HepG2 (cell line): Measurements from ENCODE around the gene ACOXL. TPM values are rescaled to one million over a fixed set of nuclear protein-coding genes. Genes with fewer than 3 reads are reported as not detected.

Experiments used
- EED ChIP-seq: sonication (generic); formaldehyde crosslinking; IDR thresholded peaks from 2 replicates; pipeline ENCODE4 v1.5.0; 2020; ENCODE audit warnings: mild to moderate bottlenecking, missing genetic modification reagents
- FOXJ3 ChIP-seq: sonication (generic); formaldehyde crosslinking; IDR thresholded peaks from 2 replicates; pipeline ENCODE4 v1.4.0; 2020; ENCODE audit warnings: missing genetic modification reagents, mild to moderate bottlenecking, borderline replicate concordance
- GPN1 ChIP-seq: sonication (generic); formaldehyde crosslinking; IDR thresholded peaks from 2 replicates; pipeline ENCODE4 v1.5.1; 2020; ENCODE audit warnings: missing genetic modification reagents, borderline replicate concordance
- HES4 ChIP-seq: sonication (generic); formaldehyde crosslinking; IDR thresholded peaks from 2 replicates; pipeline ENCODE4 v1.9.0; 2021; ENCODE audit warnings: mild to moderate bottlenecking, missing genetic modification reagents, borderline replicate concordance
- ISL2 ChIP-seq: sonication (generic); formaldehyde crosslinking; IDR thresholded peaks from 2 replicates; pipeline ENCODE4 v1.5.0; 2020; ENCODE audit warnings: missing genetic modification reagents
- MED8 ChIP-seq: sonication (generic); formaldehyde crosslinking; IDR thresholded peaks from 2 replicates; pipeline ENCODE4 v1.8.1; 2023; ENCODE audit warnings: mild to moderate bottlenecking, missing genetic modification reagents; ENCODE audit not compliant: insufficient replicate concordance
- MEF2D ChIP-seq: sonication (generic); formaldehyde crosslinking; IDR thresholded peaks from 2 replicates; pipeline ENCODE4 v1.5.1; 2020; ENCODE audit warnings: mild to moderate bottlenecking, missing genetic modification reagents
- POLR2A ChIP-seq, 2 experiments: IDR thresholded peaks; 2 replicates each; pipeline ENCODE4 v1.6.1; 2011; ENCODE audit warnings: low read depth in 2 of 2, low read length in 2 of 2, mild to moderate bottlenecking in 1 of 2, moderate library complexity in 1 of 2; ENCODE audit not compliant: insufficient read depth in 1 of 2
- RARG ChIP-seq: sonication (generic); formaldehyde crosslinking; IDR thresholded peaks from 2 replicates; pipeline ENCODE4 v1.4.0; 2020; ENCODE audit warnings: low read depth, mild to moderate bottlenecking, missing genetic modification reagents
- SIN3B ChIP-seq: fragments of 150-350 bp; IDR thresholded peaks from 2 replicates; pipeline ENCODE4 v1.6.1; 2014; ENCODE audit warnings: low read length
- UBTF ChIP-seq: sonication (generic); formaldehyde crosslinking; IDR thresholded peaks from 2 replicates; pipeline ENCODE4 v1.4.0; 2020; ENCODE audit warnings: mild to moderate bottlenecking, missing genetic modification reagents
- ZBTB3 ChIP-seq: sonication (generic); formaldehyde crosslinking; IDR thresholded peaks from 2 replicates; pipeline ENCODE4 v1.4.0; 2020; ENCODE audit warnings: low read depth, mild to moderate bottlenecking, moderate library complexity, missing genetic modification reagents, borderline replicate concordance
- ZBTB40 ChIP-seq, 2 experiments: fragments of 450-650 bp in 1 of 2; sonication (generic) in 1 of 2; formaldehyde crosslinking in 1 of 2; IDR thresholded peaks; 2 replicates each; pipeline versions ENCODE4 v1.6.1 to v1.8.0; 2016 to 2022; ENCODE audit warnings: antibody characterized with exemption in 1 of 2, mild to moderate bottlenecking in 1 of 2, missing genetic modification reagents in 1 of 2
- ZFP41 ChIP-seq: sonication (generic); formaldehyde crosslinking; IDR thresholded peaks from 2 replicates; pipeline ENCODE4 v1.4.0; 2020; ENCODE audit warnings: mild to moderate bottlenecking, missing genetic modification reagents, borderline replicate concordance
- polyA plus RNA-seq, 8 experiments: library from polyadenylated mRNA; depleted of rRNA in 3 of 8; stranded (reverse) in 7 of 8; unstranded in 1 of 8; fragments of >200 nt; fragmentation: Illumina TruSeq in 4 of 8; extraction: Trizol in 4 of 8; gene quantifications; 2 replicates each; pipeline versions ENCODE4 v1.2.1 to v1.2.3, GENCODE V29; 2011 to 2016; ENCODE audit warnings: low read depth in 4 of 8, missing spikeins in 1 of 8, mixed read lengths in 1 of 8; ENCODE audit not compliant: insufficient read depth in 1 of 8
- total RNA-seq, 5 experiments: library from RNA; depleted of rRNA; stranded (reverse); fragments of >200 nt; fragmentation: Illumina TruSeq; extraction: Trizol; gene quantifications; 2 replicates each; pipeline ENCODE4 v1.2.3, GENCODE V29; 2016; ENCODE audit warnings: low read depth in 1 of 5

The ACOXL gene
- total and polyA plus RNA-seq, 2 of the 13 experiments (the other 11 are each of a cell fraction or from before 2014, with no cell fraction given), result not detected

GRCh38 chr2:111120253-111121027 is 388.1 kb downstream of the ACOXL start, which contains the start of gene BCL2L11 (continued):
- no peak for TF ChIP-seq ZBTB40 (IDR thresholded peaks at IDR 0.05)
- TF ChIP-seq ZBTB40 (CRISPR knock-in tag; IDR thresholded peaks at IDR 0.05), result peak; percentile 80; the same call in 1 of the 2 replicates
- peak; percentile 81 for TF ChIP-seq MED8 (CRISPR knock-in tag)
- TF ChIP-seq EED (CRISPR knock-in tag), result peak; percentile 76
- 0 out of 2 replicates have a peak, but pooled peaks have one; percentile 66 for TF ChIP-seq FOXJ3
- peak; percentile 91 for TF ChIP-seq ISL2 (CRISPR knock-in tag)
- TF ChIP-seq GPN1, result no peak
- TF ChIP-seq ZBTB3 (CRISPR knock-in tag), result no peak
- peak; percentile 95 for TF ChIP-seq UBTF (CRISPR knock-in tag)
- TF ChIP-seq RARG, result peak; percentile 82; the same call in 1 of the 2 replicates
- no peak for TF ChIP-seq SIN3B
- TF ChIP-seq MEF2D (CRISPR knock-in tag), result 0 out of 2 replicates have a peak, but pooled peaks have one; percentile 16
- peak; percentile 97 for TF ChIP-seq ZFP41 (CRISPR knock-in tag)
- TF ChIP-seq HES4, result peak; percentile 86
- peak in 1 of 2 experiments; percentile 92; a peak in 2 of 4 replicates for TF ChIP-seq POLR2A (IDR thresholded peaks at IDR 0.05; ENCODE audit: insufficient read depth in 1 of 2, low read depth in 2 of 2, low read length in 2 of 2)
